Mammary epithelial cell (primary cell): ENCODE results near the gene RAI14.

Source experiments
- CTCF ChIP-seq, 2 donors: IDR thresholded peaks in 1 of 2; conservative IDR thresholded peaks in 1 of 2; 2 replicates each; pipeline ENCODE4 v1.5.1; 2011 to 2012; ENCODE audit warnings: inconsistent platforms in 2 of 2, low read length in 2 of 2, mild to moderate bottlenecking in 2 of 2, control low read depth in 1 of 2, low read depth in 1 of 2; ENCODE audit not compliant: insufficient read depth in 1 of 2; ENCODE audit errors: extremely low read depth in 1 of 2
- EZH2 ChIP-seq: IDR thresholded peaks from 2 replicates; pipeline ENCODE4 v1.6.1; 2012; ENCODE audit warnings: low read length, inconsistent platforms, borderline replicate concordance

- TF ChIP-seq CTCF (conservative IDR thresholded peaks at IDR 0.05 in 1 of 2, IDR thresholded peaks at IDR 0.05 in 1 of 2; ENCODE audit: extremely low read depth in 1 of 2, insufficient read depth in 1 of 2, low read depth in 1 of 2, low read length in 2 of 2) (no peak), EZH2 (no peak)
Measured at GRCh38 chr5:34847552-34847951, 191.4 kb downstream of the RAI14 start.
